Astrocyte of the cerebellum (primary cell): ENCODE data around the gene CLSTN2.

ENCODE experiments used
- DNase-seq: peaks from one replicate; pipeline ENCODE4 v3.0.0-alpha.2; 2011; ENCODE audit warnings: low read depth
- H3K4me3 ChIP-seq: 2 replicates; pipeline ENCODE4 v1.5.1; 2011; ENCODE audit warnings: mild to moderate bottlenecking, low read depth, low read length, moderate library complexity
- in situ Hi-C: cut with HindIII; loops from 2 replicates; pipeline ENCODE4 v1.10.0; 2017; ENCODE audit warnings: low sequenced_read_pairs
- TF ChIP-seq, protein P1 (sequence below): IDR thresholded peaks from 2 replicates; pipeline ENCODE4 v1.5.1; 2012; ENCODE audit warnings: low read length, low read depth, moderate library complexity, mild to moderate bottlenecking; ENCODE audit errors: missing control alignments

CLSTN2 gene

DNA sequence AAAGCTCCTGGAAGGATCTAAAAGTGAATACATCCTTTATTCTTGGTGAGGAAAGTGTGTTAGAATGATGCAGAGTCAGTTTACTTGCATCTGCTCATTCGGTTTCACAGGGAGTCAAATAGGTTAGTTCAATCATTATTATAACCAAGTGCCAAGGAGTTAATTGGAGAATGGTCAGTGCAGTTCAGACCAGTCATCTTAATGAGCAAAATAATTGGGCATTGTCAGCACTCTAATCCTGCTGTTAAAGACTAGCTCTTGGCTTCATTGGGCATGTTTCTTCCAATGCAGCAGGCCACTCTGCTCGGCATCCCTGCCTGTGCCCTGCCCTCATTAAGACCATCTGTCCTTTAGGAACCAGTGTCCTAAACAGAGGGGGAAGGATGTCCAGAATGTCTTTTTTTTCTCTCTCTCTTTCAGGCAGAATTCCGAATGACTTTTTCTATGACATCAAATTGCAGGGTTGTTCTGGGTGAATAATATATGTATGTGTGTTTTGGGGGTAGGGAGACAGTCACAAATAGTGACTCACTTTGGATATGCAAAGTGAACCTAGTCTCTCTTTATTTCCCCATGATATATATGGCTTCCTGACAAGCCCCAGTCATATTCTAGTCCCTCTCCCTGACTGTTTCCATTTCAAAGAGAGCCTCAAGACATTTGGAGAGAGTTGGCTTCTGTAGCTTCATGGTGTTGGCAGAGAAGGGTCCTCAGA is 537.5 kb downstream of the CLSTN2 start:
- TF ChIP-seq, protein P1, sequence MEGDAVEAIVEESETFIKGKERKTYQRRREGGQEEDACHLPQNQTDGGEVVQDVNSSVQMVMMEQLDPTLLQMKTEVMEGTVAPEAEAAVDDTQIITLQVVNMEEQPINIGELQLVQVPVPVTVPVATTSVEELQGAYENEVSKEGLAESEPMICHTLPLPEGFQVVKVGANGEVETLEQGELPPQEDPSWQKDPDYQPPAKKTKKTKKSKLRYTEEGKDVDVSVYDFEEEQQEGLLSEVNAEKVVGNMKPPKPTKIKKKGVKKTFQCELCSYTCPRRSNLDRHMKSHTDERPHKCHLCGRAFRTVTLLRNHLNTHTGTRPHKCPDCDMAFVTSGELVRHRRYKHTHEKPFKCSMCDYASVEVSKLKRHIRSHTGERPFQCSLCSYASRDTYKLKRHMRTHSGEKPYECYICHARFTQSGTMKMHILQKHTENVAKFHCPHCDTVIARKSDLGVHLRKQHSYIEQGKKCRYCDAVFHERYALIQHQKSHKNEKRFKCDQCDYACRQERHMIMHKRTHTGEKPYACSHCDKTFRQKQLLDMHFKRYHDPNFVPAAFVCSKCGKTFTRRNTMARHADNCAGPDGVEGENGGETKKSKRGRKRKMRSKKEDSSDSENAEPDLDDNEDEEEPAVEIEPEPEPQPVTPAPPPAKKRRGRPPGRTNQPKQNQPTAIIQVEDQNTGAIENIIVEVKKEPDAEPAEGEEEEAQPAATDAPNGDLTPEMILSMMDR = no peak
- in situ Hi-C loops = no loop called here
- DNase-seq = no peak
- no peak overlapping the region for H3K4me3 ChIP-seq

DNA sequence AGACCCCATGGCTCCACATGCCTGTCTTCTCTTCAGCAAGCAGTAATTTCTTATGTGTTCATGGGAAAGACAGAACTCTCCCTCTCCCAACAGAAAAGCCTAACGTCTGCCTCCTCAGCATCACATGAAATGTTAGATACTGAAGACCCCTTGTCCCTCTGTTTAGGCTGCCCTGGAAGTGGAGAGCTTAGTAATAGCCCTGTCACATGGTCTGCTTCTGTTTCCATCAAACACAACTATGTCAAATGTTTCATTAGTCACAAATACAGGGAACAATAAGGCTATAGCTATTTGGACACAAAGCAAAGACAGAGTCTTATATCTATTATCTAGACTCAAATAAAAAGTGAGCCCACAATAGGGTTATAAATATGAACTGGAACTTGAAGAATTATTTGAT is 552.6 kb downstream of the CLSTN2 start:
- in situ Hi-C loops = no loop called here
- H3K4me3 ChIP-seq = no peak overlapping the region
- no peak for DNase-seq
- TF ChIP-seq, protein P1 = no peak

DNA sequence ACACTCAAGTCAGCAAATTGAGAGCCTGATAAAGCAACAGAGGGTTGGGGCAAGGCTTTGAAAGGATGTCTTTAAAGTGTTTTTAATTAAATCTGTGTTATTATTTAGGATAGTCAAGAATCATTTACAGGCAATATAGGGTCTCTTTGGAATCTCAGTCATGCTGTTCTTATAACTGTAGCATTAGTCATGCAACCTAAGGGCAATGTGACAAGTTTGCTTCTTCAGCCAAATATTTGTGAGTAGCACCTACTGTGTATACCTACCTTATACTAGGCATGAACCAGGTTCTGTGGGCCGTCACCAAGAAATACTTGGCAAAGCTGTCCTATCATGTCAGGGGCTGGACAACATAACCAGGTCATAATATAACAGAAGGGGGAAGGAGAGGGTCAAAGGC is 558.3 kb downstream of the CLSTN2 start:
- in situ Hi-C loops = no loop called here
- H3K4me3 ChIP-seq = no peak overlapping the region
- TF ChIP-seq, protein P1 = no peak
- DNase-seq = no peak

DNA sequence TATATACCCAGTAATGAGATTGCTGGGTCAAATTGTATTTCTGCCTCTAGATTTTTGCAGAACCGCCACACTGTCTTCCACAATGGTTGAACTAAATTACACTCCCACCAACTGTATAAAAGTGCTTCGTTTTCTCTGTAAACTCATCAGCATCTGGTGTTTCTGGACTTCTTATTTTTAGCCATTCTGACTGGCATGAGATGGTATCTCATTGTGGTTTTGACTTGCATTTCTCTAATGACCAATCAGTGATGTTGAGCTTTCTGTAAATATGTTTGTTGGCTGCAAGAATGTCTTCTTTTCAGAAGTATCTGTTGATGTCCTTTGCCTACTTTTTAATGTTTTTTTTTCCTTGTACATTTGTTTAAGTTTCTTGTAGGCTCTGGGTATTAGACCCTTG is 560.0 kb downstream of the CLSTN2 start:
- no peak overlapping the region for H3K4me3 ChIP-seq
- no peak for DNase-seq
- TF ChIP-seq, protein P1 = no peak
- in situ Hi-C loops = no loop called here

DNA sequence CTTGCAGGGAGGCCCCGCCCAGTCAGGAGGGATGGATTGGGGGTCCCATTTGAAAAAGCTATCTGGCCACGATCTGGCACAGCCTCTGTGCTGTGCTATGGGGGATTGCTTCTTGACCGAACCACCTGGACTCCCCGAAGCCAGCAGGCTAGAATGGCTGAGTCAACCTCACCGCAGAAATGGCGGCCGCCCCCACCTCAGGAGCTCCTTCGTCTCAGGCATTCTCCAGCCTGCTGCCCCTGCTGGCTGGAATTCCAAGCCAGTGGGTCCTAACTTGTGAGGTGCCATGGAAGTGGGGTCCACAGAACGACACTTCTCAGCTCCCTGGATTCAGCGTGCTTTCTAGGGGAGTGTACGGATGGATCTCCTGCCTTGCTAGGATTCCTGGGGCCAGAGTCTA is 562.3 kb downstream of the CLSTN2 start:
- TF ChIP-seq, protein P1 = no peak
- in situ Hi-C loops = no loop called here

DNA sequence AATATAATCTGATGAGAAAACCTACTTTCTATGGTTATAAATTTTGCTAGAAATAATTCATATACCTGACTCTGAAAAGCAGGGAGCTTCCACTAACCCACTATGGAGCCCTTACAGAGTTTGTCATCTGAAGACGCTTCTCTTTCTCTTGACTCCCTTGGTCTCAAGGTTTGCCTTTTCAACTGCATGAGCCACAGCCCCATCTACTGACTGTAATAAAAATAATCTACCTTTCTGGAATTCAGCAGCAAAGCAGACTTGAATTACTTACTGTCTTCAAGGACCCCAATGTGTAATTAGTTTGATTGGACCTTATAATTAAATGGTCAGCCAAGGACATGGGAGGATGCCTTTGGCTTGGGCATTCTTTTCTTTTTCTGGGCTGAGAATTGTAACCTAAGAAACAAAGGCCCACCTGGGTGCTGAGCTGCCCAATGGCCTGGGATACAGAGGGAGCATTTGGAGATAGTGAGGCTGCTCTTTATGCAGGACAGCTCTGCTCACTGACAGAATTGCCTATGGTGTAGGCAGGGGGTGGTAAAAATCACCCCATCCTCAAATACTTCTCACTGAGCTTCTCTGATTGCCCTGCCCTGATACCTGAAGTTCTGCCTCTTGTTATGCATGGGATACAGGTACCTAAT is 564.3 kb downstream of the CLSTN2 start:
- no peak for DNase-seq
- TF ChIP-seq, protein P1 = peak; percentile 41
- in situ Hi-C loops = no loop called here
- H3K4me3 ChIP-seq = no peak overlapping the region

More for the DNA sequence above, 562.3 kb downstream of the CLSTN2 start:
- no peak overlapping the region for H3K4me3 ChIP-seq
- DNase-seq = no peak
